ENCODE results near the gene PALMD.

PALMD gene

DNA sequence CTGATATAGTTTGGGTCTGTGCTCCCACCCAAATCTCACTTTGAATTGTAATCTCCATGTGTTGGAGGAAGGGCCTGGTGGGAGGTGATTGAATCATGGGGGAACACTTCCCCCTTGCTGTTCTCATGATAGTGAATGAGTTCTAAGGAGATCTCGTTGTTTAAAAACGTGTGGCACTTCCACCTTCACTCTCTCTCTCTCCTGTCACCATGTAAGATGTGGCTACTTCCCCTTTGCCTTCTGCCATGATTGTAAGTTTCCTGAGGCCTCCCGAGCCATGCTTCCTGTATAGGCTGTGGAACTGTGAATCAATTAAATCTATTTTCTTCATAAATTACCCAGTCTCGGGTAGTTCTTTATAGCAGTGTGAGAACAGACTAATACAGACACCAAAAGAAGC lies 80.1 kb downstream of the PALMD start:
- H3K9me2 ChIP-seq (replicated peaks; ENCODE audit: control insufficient read depth, low read length): no peaks in the 10 kb centered on the region
- no peaks in the 10 kb centered on the region for H3F3A ChIP-seq (ENCODE audit: control insufficient read depth, insufficient read depth)
- H4K20me1 ChIP-seq (ENCODE audit: control insufficient read depth, insufficient read depth, low read depth, low read length): no peaks in the 10 kb centered on the region
- no peaks in the 10 kb centered on the region for H3K9me3 ChIP-seq (ENCODE audit: control insufficient read depth, insufficient read depth, low read length)
- no peaks in the 10 kb centered on the region for H3K27me3 ChIP-seq (ENCODE audit: control insufficient read depth, low read length)
- no peak overlapping the region for H3K4me3 ChIP-seq (ENCODE audit: low read length)
- H3K4me2 ChIP-seq (ENCODE audit: low read length): no peak overlapping the region
- H3K4me1 ChIP-seq (ENCODE audit: control insufficient read depth, low read length): no peaks in the 10 kb centered on the region
- no peak overlapping the region for H3K27ac ChIP-seq (ENCODE audit: low read depth, low read length)
- H3K36me3 ChIP-seq (ENCODE audit: control insufficient read depth, low read length): no peaks in the 10 kb centered on the region
- H3K79me2 ChIP-seq (ENCODE audit: control insufficient read depth, low read length): no peaks in the 10 kb centered on the region
- no peak for TF ChIP-seq EZH2phosphoT487 (IDR thresholded peaks at IDR 0.05; ENCODE audit: borderline replicate concordance, low read length)
- TF ChIP-seq, protein P1, sequence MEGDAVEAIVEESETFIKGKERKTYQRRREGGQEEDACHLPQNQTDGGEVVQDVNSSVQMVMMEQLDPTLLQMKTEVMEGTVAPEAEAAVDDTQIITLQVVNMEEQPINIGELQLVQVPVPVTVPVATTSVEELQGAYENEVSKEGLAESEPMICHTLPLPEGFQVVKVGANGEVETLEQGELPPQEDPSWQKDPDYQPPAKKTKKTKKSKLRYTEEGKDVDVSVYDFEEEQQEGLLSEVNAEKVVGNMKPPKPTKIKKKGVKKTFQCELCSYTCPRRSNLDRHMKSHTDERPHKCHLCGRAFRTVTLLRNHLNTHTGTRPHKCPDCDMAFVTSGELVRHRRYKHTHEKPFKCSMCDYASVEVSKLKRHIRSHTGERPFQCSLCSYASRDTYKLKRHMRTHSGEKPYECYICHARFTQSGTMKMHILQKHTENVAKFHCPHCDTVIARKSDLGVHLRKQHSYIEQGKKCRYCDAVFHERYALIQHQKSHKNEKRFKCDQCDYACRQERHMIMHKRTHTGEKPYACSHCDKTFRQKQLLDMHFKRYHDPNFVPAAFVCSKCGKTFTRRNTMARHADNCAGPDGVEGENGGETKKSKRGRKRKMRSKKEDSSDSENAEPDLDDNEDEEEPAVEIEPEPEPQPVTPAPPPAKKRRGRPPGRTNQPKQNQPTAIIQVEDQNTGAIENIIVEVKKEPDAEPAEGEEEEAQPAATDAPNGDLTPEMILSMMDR (IDR thresholded peaks at IDR 0.05; ENCODE audit: low read depth, low read length, poor library complexity, severe bottlenecking): no peak

DNA sequence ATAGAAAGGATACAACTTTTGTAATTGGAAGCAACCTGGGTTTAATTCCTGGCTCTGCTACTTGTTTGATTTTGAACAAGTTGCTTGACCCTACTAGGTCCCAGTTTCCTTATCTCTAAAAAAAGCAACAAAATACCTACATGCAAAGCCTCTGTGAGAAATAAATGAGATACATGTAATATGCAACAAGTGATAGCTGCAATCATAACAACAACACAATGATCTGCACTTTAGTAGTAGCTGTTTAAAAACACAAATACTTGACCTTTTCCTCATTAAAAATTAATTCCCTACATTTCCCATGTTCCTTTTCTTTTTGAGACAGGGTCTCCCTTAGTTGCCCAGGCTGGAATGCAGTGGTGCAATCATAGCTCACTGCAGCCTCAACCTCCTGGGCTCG lies 80.5 kb downstream of the PALMD start:
- H3K4me2 ChIP-seq (ENCODE audit: low read length): no peak overlapping the region
- no peaks in the 10 kb centered on the region for H4K20me1 ChIP-seq (ENCODE audit: control insufficient read depth, insufficient read depth, low read depth, low read length)
- H3K36me3 ChIP-seq (ENCODE audit: control insufficient read depth, low read length): no peaks in the 10 kb centered on the region
- H3K4me3 ChIP-seq (ENCODE audit: low read length): no peak overlapping the region
- H3K4me1 ChIP-seq (ENCODE audit: control insufficient read depth, low read length): no peaks in the 10 kb centered on the region
- no peak overlapping the region for H3K27ac ChIP-seq (ENCODE audit: low read depth, low read length)
- TF ChIP-seq EZH2phosphoT487 (IDR thresholded peaks at IDR 0.05; ENCODE audit: borderline replicate concordance, low read length): no peak
- TF ChIP-seq, protein P1 (IDR thresholded peaks at IDR 0.05; ENCODE audit: low read depth, low read length, poor library complexity, severe bottlenecking): no peak
- H3K9me2 ChIP-seq (replicated peaks; ENCODE audit: control insufficient read depth, low read length): no peaks in the 10 kb centered on the region
- H3F3A ChIP-seq (ENCODE audit: control insufficient read depth, insufficient read depth): no peaks in the 10 kb centered on the region
- no peaks in the 10 kb centered on the region for H3K9me3 ChIP-seq (ENCODE audit: control insufficient read depth, insufficient read depth, low read length)
- no peaks in the 10 kb centered on the region for H3K79me2 ChIP-seq (ENCODE audit: control insufficient read depth, low read length)
- no peaks in the 10 kb centered on the region for H3K27me3 ChIP-seq (ENCODE audit: control insufficient read depth, low read length)

DNA sequence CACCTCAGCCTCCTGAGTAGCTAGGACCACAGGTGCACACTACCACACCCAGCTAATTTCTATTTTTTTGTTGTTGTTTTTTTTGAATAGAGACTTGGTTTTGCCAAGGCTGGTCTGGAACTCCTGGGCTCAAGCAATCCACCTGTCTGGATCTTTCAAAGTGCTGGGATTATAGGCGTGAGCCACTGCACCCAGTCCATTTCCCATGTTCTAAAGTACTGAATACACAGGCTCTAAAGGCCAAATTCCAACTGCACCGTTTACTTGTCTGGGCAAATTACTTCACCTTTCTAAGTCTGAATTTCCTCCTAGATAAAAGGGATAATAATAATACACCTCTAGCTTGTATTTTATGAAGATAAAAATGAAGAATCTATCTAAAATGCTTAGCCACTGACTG lies 80.9 kb downstream of the PALMD start:
- no peak overlapping the region for H3K4me2 ChIP-seq (ENCODE audit: low read length)
- no peaks in the 10 kb centered on the region for H3K79me2 ChIP-seq (ENCODE audit: control insufficient read depth, low read length)
- H3K36me3 ChIP-seq (ENCODE audit: control insufficient read depth, low read length): no peaks in the 10 kb centered on the region
- TF ChIP-seq, protein P1 (IDR thresholded peaks at IDR 0.05; ENCODE audit: low read depth, low read length, poor library complexity, severe bottlenecking): no peak
- H3F3A ChIP-seq (ENCODE audit: control insufficient read depth, insufficient read depth): no peaks in the 10 kb centered on the region
- no peaks in the 10 kb centered on the region for H4K20me1 ChIP-seq (ENCODE audit: control insufficient read depth, insufficient read depth, low read depth, low read length)
- H3K27me3 ChIP-seq (ENCODE audit: control insufficient read depth, low read length): no peaks in the 10 kb centered on the region
- no peak overlapping the region for H3K27ac ChIP-seq (ENCODE audit: low read depth, low read length)
- no peak overlapping the region for H3K4me3 ChIP-seq (ENCODE audit: low read length)
- H3K9me3 ChIP-seq (ENCODE audit: control insufficient read depth, insufficient read depth, low read length): no peaks in the 10 kb centered on the region
- no peaks in the 10 kb centered on the region for H3K9me2 ChIP-seq (replicated peaks; ENCODE audit: control insufficient read depth, low read length)
- H3K4me1 ChIP-seq (ENCODE audit: control insufficient read depth, low read length): no peaks in the 10 kb centered on the region
